Stimulated activated CD8-positive, alpha-beta memory T cell treated with anti-CD3 and anti-CD28 coated beads, Interleukin-7, amount 100 ng/mL, for 1 hour (primary cell): ENCODE data around the gene IRX5.

Source experiments
- DNase-seq, 2 donors: peaks; one replicate each; pipeline ENCODE4 v3.0.0-alpha.2; 2020; ENCODE audit warnings: low read depth in 2 of 2

The IRX5 gene

DNA sequence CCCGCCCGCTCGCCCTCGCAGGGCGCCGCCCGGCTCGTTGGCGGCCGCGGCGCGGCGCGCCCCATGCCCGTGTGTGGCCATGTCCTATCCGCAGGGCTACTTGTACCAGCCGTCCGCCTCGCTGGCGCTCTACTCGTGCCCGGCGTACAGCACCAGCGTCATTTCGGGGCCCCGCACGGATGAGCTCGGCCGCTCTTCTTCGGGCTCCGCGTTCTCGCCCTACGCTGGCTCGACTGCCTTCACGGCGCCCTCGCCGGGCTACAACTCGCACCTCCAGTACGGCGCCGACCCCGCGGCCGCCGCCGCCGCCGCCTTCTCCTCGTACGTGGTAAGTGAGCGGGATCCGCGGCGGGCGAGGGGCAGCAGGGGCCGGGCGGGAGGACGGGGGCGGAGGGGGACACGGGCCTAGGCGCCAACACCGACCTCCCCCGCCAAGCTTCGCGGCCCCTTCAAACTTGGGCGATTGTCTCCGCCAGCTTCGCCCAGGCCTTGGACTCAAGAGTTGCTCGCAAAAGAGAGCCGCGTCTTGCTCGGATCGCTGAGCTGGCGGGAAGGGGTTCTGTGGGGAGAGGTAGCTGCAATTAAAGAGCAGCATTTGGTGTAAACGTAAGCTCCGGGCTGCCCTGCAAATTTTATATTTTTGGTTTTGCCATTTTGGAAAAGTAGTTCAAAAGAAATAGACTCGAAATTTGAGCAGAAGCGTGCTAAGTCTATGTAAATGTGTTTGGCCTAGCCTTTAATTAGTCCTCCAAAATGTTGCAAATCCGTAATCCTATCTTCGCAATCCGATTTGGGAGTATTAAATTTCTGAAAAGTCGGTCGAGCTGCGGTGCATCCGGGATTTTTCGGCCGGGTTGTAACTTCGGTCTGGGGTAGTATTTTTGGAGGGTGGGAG, 702 bp downstream of the IRX5 start:
- no peak for DNase-seq

DNA sequence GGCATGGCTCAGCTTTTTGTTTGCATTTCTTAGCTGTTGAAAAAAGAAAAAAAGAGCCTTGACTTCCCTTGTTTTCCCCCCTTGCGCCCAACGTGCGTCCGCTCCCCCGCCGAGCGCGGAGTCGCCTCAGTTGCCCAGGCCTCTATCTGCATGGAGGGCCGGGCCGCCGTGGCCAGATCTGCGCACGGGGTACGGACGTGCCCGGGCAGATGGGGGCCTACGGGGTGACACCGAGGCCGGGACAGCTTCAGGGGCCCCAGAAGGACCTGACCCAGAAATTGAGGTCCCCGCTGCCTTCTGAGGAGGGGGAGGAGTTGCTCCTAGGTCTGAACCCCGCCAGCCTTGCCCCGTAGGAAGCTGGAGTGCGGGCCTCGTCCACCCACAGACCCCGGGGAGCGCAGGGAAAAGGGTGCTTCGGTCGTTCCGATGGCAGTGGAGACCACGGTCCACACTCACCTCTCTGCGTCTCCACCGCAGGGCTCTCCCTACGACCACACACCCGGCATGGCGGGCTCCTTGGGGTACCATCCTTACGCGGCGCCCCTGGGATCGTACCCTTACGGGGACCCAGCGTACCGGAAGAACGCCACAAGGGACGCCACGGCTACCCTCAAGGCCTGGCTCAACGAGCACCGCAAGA, 1.5 kb downstream of the IRX5 start:
- no peak for DNase-seq

DNA sequence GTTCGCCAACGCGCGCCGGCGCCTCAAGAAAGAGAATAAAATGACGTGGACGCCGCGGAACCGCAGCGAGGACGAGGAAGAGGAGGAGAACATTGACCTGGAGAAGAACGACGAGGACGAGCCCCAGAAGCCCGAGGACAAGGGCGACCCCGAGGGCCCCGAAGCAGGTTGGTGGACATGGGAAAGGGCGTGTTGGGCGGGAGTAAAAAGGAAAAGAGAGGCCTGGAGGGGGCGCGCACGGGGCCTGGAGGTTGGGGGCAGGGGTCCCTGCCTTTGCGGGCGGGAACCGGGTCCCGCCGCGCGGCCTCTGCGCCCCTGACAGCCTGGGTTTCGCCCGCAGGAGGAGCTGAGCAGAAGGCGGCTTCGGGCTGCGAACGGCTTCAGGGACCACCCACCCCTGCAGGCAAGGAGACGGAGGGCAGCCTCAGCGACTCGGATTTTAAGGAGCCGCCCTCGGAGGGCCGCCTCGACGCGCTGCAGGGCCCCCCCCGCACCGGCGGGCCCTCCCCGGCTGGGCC, 2.1 kb downstream of the IRX5 start:
- no peak for DNase-seq

DNA sequence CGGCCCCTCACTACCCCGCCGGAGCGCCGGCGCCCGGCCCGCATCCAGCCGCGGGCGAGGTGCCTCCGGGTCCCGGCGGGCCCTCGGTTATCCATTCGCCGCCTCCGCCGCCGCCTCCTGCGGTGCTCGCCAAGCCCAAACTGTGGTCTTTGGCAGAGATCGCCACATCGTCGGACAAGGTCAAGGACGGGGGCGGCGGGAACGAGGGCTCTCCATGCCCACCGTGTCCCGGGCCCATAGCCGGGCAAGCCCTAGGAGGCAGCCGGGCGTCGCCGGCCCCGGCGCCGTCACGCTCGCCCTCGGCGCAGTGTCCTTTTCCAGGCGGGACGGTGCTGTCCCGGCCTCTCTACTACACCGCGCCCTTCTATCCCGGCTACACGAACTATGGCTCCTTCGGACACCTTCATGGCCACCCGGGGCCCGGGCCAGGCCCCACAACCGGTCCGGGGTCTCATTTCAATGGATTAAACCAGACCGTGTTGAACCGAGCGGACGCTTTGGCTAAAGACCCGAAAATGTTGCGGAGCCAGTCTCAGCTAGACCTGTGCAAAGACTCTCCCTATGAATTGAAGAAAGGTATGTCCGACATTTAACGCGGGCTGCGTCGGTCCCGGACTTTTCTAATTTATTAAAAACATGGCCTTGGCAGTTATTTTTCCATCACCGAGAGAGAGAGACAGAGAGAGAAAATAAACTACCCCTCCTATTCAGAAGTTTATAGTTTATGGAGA, 2.8 kb downstream of the IRX5 start:
- DNase-seq = no peak

DNA sequence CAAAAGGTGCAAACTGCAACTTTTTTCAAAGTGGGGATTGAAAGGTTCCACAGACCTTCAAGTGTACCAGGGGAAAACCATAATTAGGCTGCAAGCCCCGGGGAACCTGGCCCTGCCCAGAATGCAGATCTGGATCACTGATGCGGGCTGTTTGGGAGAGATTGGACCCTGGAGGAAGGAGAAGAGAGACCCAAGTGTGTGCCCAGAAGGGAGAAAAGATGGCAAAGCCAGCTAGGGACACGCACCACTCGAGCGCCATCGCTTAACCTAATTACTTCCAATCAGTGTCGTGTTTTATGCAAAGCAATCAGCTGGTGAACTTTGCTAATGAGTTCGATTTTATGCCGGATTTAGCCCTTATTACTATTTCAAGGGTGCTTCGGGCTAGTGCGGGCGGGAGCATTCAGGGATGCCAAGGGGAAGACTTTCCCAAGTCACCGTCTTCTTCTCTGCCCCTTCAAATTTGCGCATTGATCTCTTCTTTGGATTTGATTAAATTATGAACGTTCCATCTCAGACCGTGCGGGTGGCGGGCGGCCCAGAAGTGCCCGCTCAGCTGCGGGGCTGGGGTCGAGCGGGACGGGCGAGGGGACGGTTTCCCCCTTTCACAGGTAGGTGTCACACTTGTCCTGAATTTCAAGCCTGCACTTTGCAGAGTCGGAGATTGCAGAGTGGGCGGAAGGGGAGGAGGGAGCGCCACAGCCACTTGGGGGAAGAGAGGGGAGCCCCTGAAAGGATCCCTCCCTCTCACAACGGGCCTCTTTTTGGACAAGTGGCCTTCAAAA, 4.0 kb downstream of the IRX5 start:
- DNase-seq = no peak

DNA sequence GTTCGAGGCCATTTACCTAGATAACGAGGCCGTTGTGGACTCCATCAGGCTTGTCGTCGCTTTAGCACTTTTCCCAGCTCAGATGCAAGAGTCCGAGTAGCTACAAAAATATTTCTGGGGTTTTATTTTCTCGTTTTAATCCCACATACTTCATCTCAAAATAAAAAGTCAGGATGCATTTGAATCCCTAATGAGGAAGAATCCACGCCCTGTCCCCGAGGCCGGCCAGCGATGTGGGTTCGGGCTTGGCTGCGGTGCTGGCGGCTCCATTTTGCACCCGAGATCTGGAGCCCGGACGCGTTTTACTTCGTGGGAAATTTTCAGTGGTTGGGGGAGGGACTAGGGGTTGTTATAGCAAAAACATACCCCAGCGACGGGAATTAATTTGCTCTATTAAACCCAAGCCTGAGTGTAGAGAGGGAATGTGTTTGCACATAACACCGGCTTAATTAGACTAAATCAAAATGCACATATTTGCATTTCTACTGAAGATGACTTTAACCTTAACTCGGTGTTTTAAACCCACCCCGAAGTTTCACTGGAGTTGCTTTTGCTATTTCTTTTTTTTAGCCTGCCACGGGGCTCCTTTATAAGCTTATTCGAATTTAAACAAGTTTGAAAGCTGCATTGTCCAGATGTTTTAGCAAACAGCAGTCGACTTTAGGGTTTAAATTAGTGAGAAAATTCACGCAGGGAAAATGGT, 4.8 kb downstream of the IRX5 start:
- no peak for DNase-seq

DNA sequence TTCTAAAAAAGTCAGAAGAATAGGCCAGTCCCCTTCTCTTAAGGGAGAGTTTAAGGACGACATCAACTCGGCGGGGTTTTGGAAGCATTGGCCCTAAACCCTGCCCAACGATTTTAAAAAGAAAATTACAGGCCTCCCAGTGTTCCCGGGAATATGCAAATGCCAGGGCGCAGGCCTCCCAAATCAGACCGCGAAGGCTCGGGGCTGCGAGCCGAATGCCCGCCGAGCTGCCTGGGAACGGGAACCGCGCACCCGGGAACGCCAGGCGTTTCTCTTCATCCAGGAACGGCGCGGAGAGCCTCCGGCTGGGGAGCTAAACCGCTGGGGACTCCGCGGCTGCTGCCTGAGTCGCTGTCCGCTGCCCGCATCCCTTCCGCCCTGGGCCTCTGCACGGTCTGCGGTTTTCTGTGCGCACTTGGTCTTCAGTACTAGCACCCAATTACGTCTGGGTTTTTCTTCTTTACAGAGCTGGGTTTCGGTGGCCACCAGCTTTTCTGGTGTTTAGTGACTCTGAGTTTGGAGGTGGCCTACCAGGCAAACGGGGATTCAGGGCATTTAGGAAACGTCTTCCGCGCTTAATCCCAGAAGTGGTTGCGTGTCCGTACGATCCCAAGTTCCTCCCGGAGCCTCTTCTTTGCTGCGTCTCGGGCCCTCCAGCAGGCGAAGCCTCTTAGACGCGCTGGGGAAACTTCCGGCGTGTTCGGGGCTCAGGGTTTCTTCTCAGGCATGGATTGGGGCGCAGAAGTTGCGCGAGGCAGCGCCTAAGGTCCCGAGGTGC, 5.7 kb downstream of the IRX5 start:
- DNase-seq = no peak

DNA sequence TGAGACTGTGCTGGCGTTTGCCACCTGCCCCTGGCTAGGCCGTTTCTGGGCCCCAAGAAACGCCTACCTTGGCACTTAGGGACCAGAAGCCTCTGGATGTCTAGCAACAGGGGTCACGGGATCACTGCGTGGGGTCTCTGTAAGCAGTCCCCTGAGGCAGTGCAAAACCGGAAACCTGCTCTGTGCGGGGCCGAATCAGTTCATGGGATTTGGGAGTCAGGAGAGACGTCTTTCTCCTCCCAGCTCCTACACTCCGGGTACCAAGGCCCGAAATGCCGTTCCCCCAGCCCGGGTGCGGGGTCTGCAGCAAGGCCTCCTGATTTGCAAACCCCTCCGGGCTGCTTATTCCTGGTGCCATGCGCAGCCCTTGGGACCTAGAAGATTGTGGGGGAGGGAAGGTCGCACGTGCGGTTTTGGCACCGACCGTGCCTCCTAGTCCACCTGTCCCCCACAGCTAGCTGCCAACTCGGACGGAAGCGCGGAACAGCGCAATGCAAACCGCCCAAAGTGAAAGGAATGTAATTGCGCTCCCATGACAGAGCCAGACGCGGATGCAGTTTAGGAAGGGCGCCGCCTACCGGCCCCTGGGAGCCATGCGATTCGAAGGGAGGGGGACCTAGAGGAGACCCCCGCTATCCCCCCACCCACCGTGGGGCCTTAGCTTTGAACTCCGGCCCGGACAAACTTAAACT, 6.5 kb downstream of the IRX5 start:
- no peak for DNase-seq

DNA sequence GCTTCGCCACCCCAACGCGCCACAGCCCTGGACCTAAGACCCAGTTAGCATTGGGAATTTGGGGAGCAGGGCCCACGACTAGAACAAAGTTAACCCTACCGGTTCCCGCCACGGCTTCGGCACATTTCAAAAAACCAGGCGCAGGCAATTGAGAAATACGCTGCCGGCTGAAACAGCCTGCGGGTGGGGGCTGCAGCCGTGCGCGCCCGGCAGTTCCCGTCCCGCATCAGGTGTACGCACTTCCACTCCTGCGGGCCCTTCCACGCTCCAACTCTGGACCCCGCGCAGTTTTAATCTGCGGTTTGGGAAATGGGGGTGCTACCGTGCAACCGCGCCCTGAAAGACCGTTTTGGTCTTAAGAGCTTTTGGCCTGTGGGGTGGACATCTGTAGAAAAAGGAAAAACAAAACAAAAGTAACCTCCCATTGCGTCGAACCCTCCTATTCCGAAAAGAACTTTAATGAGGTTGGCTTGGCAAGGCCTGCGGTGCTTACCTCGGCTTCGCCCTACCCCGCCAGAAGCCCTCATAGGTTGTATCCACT, 7.1 kb downstream of the IRX5 start:
- no peak for DNase-seq

DNA sequence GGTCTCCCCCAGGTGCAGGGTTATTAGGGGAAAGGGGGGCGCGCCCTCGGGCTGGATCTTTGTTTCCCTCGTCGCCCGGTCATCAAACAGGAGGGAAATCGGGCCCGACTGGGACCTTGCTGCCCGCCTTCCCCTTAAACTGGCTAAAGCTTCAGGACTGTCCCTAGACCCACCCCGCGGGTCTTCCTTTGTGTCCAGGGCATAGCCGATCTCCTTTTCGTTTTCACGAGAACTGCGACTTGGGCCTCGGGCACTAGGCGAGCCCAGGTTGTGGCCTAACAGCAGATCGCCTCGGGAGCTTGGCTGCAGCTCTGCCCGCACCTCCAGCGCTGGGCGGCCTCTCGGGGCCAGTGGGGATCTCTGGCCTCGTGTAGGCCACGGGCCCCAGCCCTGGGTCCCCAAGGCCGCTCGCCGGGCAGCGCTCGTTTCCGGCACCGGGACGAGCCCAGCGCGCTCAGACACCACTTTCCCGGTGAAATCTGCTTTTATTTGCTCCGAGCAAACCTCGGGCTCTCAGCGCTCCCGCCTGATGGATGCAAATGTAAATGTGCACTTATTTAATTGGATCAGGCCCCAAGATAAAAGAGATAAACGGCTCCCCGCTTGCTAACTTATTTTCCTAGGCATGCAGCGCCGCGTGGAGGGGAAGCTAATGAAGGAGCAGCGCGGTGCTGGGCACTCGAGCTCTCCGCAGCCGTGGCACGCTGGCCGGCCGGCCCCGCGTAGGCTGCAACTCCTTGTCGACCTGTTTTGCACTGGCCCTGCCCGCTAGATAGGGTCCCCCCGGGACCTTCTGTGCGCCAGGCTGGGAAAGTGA, 7.8 kb downstream of the IRX5 start:
- no peak for DNase-seq

DNA sequence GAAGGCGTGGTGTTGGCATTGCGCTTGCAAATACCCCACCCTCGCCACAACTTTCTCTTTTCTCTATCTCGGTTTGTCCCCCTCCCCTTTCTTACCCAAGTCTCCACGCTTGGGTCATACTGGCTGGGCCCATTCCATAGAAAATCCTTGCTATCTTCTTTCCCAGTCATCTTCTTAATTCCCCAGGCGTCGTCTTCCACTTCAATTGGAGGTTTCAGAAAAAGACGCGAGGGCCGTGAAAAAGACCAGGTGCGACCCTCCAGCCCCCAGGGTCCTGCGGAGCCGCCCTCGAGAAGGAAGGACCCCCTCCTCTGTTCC, 8.3 kb downstream of the IRX5 start:
- DNase-seq = no peak

DNA sequence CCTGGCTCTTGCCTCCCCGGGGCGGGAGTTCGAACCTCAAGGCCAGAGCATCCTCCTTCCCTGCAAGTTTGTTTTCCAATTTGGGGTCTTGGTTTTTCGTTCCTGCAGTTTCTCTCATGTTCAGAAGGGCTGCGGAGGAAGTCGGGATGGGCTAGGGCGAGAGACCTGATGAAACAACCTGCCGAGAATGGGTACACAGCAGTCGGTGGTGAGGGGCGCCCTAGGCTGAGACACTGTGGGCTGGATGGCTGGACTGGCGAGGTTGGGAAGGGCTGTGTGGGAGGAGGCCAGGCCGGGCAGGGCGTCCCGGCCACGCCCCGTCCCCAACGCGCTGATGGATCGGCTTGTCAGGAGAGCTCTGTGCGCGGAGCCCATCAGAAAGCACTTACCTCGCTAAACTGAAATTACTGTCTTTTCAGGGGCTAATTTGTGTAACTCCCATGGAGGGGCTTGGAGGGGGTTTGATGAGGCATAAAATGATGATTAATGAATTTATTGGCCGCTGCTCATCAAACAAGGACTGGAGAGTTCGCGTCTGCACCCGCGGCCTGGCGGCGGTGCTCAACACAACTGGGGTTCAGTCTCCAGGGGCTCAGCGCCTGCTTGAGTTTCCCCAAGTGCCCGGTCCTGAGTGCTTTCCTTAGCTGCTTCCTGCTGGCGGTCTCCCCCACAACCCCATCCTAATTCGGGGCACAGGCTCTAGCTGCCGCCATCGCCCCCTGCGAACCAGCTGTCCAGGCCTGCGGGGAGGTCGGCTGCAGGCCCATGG, 9.0 kb downstream of the IRX5 start:
- no peak for DNase-seq

DNA sequence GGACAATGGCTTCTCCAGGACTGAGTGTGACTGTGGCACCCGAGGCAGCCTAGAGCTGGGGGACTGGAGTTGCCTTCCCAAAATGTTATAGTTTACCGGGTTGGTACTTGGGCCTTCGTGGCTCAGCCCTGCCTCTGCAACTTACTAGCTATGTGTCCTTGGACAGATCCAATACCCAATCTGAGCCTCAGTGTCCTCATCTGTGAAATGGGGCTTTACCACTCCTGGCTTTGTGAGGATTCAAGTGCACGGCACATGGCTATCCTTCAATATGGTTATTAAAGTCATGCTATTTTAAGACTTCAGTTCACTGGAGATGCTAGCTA, 9.6 kb downstream of the IRX5 start:
- no peak for DNase-seq

DNA sequence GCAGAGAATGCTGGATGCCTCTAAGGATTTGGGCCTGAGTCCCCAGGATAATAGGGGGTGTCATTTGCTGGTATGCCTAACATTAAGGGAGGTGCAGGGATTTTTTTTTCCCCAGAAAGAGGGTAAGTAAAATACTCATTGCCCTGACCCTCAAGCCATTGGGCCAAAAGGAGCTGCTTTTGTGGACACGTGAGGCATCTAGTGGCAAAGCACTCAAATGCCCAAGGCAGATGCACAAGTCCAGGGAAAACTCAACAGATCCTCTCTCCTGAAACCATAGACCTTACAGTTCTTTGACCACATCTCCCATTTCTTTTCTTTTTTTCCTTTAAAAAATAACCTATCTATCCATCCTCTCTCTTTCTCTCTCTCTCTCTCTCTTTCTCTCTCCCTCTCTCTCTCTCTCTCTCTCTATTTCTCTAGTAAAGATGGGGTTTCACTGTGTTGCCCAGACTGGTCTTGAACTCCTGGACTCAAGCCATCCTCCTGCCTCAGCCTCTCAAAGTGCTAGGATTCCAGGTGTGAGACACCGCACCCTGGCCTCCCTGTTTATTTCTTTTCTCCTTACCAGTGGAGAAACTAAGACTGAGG, 11.8 kb downstream of the IRX5 start:
- DNase-seq = no peak

DNA sequence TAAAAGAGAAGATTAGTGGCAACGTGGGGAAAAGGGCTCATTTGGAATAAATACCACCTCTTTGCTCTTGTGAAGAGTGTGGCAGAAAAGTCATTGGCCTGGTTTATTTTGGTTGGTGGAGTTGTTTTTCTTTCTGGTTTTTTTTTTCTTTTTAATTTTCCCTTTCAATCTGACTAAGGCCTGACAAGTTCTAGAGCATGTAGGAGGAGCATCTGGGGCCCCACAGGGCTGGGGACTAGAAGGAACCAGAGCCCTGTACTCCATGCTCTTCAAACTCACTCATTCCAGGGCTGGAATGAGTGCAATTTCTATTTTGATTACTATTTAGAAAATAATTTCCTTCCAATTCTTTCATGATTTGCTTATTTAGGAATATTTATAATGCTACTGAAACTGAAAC, 13.3 kb downstream of the IRX5 start:
- no peak for DNase-seq

DNA sequence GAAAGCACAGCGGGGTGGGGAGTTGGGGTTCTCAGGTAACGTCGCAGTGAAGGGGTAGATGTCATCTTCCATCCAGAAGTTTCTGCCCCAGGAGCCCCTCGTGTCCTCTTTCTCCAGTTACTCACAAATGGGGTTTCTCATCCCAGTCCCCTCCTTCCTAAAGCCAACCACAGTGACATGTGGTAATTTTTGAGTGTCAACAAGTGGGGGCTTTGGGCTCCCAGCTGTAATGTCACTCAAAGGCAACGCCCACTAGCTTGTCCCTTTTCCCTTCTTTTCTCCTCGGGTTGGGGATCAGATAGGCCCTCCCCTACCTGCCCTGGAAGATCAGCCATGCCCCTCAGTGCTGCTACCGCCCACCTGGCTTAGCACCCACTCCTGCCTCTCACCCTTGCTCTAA, 14.4 kb downstream of the IRX5 start:
- no peak for DNase-seq

DNA sequence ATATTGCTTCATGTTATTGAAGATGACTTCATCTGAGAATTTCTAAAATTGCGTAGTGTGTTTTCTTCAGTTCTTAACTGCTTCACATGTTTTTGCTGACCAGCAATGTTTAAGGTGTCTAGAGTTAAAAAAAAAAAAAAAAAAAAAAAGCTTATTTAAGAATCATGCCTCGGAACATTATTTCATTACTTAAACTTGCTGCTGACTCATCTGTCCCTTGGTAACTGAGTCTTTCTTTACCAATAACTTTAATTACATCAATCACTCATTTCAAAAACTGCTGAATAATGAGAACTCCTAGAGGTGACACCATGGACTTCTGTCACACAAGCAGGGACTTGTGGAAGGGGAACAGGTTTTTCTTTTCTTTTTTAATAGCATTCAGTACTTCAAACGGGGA, 16.2 kb downstream of the IRX5 start:
- DNase-seq = no peak

DNA sequence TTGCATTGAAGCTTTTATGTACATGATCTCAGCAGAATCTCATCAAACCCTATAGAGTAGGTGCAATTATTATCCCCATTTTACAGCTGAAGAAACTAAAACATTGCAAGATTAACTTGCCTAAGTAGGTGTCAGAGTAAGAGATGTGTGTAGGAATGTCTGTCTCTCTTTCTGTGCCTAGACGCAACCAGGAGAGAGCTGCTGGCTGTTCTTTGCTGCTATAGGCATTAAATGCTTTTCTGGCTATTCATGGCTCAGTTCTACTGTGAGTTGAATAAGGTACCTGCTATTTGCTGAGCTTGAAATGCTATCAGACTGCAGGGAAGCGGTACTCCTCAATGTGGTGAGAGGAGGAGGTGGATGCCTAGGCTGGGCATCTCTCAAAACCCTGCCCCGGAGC, 17.0 kb downstream of the IRX5 start:
- DNase-seq = no peak
